Activated CD4-positive, CD25-positive, alpha-beta regulatory T cell (primary cell): ENCODE results near the gene TMCC1.
"Not testable (repeated sequence)": the region's sequence is repeated elsewhere in the genome, so short reads cannot be mapped to it uniquely, and the experiment has no call there.

Experiments
- DNase-seq, 4 experiments: peaks; one replicate each; lab custom pipeline; 2025; lab: John Stamatoyannopoulos, UW

The TMCC1 gene

DNA sequence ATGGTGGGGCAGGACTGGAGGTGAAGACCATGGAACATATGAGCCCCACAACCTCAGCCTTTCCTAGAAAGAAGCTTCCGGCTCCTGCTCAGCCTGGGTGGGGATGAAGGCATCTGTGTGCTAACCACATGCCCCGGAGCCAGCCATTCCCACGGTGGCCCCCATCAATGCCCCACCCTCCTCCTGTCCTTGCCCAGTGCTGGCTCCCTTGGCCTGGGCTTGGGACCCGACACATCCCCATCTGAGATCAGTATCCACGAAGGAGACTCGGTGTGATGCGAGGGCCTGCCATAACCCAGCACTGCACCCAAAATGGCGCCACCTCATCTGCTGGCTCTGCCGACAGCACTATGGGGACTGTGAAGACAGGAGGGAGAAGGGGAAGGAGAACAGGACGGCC, 270.6 kb downstream of the TMCC1 start:
- DNase-seq: no peak

GRCh38 chr3:129622226-129622874, 271.2 kb downstream of the TMCC1 start:
- no peak for DNase-seq

GRCh38 chr3:129621626-129622225, 271.8 kb downstream of the TMCC1 start:
- DNase-seq: no peak

- no peak for DNase-seq
Measured at GRCh38 chr3:129620828-129621559, 272.5 kb downstream of the TMCC1 start.

- no peak for DNase-seq
Measured at GRCh38 chr3:129619726-129620162, 273.8 kb downstream of the TMCC1 start.

DNA sequence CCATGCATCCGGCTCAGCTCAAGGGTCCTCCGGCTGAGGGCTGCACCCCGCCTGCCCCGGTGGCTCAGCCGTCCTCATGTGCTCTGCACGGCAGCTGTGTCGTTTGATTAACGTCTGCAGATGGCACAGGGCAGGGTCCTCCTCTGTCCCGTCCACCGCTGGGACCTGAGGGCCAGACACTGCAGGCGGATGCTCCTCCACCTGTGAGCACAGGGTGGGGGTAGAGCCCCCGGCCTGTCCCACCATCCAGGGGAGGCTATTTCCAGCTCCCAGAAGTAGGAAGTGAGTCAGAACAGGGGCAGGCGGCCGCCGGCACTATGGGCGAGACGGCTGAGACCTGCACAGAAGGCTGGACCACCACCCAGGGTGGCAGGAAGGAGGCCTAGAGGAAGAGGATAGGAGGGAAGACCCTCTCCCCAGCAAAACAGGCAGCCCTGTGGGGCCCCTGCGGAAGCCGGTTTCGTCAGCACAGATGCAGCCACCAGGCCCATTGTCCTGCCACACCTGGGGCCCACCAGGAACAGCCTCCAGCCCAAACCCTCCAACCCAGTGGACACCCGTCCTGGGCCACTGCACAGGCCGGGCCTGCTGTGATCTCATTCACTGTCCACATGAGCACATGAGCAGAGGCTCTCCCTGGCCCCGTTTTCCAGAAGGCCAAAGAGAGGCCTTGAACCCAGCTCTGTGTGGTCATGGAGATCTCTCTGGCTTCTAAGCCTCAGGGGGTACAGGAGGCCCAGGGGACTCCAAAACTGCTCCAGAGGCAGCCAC, 274.4 kb downstream of the TMCC1 start:
- no peak for DNase-seq

GRCh38 chr3:129618186-129618820, 275.2 kb downstream of the TMCC1 start:
- no peak for DNase-seq

GRCh38 chr3:129617381-129618185, 275.9 kb downstream of the TMCC1 start:
- DNase-seq: no peak

DNA sequence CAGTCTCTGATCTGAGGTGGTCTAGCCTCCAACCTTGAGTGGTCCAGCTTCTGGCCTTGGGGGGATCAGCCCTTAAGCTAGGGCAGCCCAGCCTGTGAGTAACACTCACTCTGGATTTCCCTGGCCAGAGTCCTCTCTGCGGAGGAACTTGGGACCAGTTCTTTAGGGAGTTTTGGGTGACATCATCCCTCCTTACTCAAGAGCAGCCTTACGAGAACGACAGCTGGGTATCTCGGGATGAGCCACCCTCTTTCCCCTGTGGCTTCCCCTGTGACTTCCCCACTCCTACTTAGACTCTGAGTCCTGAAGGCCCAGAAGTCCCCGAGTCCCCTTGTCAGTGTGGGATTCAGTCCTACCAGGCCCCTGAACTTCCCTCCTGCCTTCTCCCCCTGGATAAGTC, 276.8 kb downstream of the TMCC1 start:
- DNase-seq: no peak

- DNase-seq: no peak
Measured at GRCh38 chr3:129616291-129616690, 277.2 kb downstream of the TMCC1 start.

DNA sequence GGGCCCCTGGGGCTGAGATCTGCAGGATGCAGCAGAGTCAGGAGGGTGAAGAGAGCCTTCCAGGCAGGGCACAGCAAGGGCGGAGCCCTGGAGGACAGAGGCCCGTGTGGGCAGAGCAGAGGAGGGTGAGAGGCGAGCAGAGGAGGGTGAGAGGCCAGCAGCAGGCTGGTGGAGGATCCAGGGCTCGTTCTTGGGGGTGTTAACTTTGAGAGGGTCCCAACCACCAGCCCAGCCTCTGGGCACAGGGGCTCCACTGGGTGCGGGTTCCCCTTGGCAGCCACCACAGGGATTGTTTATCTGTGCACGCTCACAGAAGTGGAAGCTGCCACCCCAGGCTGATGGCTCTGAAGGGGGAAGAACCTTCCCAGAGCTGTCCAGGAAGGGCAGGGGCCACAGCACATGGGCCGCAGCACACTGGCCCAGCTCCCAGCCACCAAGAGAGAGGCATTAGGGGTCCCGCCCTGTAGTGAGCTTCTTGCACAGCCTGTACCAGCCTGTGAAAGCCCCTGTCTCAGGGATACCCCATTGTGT, 277.7 kb downstream of the TMCC1 start:
- no peak for DNase-seq

DNA sequence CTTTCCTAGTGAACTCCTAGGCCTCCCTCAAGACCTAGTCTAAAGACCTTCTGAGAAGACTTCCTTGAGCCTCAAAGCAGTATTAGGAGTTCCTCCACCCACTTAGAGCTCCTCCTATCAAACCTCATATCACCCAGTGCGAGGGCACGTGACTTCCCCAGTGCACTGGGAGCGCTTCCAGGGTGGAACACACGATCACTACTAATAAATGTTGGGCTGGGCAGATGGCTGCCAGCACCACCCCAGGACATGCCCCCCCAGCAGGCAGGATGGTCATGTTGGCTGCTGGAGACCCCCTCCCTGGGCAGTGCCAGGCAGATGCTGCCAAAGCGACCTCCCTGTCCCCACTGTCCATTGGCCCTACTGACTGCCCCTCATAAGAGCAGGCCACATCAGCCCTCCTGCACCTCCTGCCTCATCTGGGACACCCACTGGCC, 278.6 kb downstream of the TMCC1 start:
- DNase-seq: no peak

- no peak for DNase-seq
Measured at GRCh38 chr3:129614435-129614834, 279.1 kb downstream of the TMCC1 start.

GRCh38 chr3:129613367-129613740, 280.2 kb downstream of the TMCC1 start:
- no peak for DNase-seq

DNA sequence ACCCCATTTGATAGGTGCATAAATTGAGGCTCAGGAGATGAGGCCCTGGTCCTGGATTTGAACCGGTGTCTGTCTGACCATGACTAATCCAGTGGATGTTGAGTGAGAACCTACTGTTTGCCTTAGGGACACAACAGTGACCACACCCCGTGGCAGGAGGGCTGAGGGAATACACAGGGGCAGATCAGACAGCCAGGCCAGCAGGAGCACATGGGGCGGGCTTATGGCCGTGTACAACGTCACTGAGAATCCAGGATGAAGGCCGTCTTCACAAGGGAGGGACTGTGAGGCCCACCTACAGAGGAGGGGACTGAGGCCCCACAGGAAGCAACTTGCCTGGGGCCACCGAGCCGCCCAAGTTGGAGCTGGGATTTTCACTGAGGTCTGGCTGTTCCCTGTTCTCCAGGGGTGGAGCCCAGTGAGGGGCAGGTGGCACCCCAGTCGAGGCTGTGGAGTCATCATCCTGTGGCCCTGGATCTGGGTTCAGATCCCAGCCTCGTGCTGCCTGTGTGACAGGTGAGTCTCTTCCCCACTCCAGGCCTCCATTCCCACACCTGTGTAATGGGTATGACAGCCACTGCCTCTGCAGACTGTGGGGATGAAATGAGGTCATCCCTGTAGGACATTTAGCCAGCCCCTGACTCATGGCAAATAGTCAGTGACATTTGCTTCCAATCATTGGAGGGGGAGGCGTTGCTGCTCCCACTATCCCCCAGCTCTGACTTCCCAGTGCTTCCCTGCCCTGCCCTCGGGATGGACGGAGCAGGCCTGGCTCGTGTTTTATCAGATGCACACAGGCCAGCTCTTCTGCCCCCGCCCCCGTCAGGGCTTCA, 280.8 kb downstream of the TMCC1 start:
- no peak for DNase-seq

DNA sequence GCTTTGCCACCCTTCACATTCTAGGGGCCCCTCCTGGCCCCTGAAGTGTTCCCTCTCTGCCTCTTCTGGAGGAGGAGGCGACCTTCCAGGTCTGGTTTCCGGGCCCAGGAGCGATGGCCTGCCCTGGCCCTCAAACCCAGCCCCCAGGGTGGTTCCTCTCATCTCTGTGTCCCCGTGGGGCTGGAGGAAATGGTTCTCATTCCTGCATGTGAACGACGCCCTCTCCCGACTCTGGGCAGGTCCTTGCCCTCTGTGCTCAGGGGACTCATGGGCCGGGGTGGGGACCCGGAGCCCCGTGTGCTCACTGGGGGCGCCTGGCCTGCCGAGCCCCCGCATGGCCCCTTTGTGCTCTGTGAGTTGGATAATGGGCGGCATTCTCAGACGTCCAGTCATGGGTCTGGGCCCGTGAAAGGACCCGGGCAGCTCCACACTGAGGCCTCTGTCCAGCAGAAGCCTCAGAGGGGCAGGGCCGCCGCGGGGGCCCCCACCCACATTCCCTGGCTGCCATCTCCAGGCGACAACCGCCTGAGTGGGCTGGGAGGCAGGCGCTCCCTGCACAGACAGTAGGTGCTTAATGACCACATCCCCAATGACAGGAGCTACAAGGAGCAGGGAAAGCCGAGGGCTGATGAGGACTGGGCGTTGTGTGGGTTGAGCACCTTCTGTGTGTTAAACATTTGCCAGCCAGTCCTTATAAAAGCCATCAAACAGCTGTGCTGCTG, 281.5 kb downstream of the TMCC1 start:
- no peak for DNase-seq

DNA sequence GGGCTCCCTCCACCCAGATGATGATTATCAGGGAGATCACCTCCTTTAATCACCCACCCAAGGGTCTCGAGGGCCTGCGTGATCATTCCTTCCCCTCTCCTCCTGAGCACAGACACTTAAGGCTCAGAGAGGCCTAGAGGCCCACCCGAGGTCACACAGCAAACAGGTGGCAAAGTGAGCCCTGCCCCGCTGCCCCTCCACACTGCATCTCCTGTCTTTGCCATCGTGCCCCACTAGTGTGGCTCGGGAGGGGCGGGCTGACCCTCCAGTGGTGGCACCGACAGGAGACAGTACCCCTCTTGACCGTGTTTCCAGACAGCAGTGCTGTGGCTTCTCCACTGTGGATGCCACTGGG, 282.1 kb downstream of the TMCC1 start:
- no peak for DNase-seq

GRCh38 chr3:129610794-129611445, 282.6 kb downstream of the TMCC1 start:
- DNase-seq: not testable (repeated sequence)

DNA sequence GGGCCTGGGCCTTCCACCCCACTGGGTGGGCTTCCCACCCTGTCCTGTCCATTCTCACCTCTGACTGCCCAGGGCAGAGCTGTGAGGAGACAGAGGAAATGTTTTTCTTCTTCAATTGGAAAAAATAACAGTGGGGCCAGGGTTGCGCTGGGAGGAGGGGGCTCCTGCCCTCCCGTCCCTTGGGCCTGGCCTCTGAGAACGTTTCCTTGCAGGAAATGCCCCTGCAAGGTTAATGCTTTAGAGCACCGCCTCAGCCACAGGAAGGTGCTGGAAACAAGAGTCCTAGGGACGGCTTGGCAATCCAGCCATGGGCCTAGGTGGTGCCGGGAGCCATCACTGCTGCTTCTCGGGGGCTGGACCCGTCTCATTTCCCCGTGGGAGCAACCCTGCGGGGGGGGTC, 283.2 kb downstream of the TMCC1 start:
- no peak for DNase-seq
